ENCODE measurements around the gene MBLAC1.

MBLAC1 gene

DNA sequence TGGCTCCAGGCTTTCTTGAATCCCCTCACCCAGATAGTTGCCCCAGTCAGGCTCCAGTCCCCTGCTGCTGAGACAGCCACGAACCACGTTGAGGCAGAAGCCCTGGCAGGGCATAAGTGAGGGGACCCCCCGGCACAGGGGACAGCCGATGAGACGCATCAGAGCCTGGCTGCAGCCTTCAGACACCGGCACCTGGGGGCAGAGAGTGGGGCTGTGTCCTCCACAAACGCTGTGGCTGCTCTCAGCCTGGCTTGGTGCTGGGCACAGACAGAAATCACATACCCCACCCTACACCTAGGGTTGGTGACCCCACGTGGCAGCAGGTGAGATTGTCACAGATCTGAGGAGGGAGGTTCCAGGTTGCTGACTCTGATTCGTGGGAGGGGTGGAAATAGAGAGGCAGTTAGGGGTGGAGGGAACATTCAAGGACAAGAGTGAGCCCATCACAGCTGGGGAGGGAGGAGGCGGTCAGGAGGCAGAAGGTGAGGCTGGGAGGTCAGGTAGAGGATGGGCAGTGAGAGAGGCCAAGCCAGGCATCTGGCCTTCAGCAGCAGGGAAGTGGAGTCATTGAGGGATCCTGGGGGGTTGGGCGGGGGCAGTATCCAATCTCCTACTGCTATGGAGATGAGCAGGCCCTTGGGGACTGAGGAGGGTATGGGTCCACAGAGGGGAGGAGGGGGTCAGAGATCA, 47.2 kb downstream of the MBLAC1 start:
- DNase-seq (ENCODE audit: low spot score) = no peak

DNA sequence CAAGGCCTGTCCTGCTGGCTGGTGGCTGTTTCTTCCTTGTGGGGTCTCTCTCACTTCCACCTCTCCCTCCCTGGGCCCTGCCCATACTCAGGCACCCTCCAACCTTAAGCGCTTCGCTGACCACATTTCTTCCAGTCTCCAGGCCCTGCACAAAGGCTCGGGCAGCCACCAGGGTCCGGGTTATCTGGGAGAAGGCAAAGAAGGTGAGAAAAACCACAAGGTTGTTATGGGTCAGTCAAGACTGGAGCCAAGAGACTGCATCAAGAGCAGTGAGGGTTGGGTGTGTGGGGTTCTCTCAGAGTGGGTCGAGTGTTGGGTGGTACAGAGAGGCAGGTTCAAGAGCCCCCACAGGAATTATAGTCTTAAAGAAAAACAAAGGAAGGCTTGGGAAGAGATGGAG, 47.8 kb downstream of the MBLAC1 start:
- DNase-seq (ENCODE audit: low spot score) = no peak

DNA sequence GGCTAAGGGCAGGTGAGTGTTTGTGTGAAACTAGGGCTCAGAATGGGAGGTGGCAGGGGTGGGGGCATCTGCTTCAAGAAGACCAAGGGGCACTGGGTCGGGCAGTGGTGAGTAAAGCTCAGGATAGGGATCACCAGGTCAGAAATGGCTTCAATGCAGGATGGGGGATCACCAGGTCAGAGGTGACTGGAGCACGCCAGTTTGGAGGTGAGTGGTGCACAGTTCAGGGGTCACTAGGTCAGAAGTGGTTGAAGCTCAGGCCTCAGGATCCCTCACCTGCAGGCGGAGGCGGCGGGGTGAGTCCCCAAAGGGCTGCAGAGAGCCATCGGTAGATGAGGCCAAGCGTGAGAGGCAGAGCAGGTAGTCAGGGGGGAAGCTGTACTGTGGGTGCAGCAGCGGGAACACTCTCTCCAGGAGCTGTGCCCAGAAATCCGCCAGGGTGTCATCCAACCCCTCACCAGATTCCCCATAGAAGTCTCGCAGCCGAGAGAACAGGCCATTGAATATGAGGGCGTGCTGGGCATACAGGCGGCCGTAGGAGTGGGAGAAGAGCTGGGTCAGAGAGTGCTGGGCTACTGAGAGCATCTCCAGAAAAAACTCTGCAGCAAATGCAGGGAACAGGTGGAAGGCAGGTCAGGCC, 48.6 kb downstream of the MBLAC1 start:
- DNase-seq (ENCODE audit: low spot score) = no peak

DNA sequence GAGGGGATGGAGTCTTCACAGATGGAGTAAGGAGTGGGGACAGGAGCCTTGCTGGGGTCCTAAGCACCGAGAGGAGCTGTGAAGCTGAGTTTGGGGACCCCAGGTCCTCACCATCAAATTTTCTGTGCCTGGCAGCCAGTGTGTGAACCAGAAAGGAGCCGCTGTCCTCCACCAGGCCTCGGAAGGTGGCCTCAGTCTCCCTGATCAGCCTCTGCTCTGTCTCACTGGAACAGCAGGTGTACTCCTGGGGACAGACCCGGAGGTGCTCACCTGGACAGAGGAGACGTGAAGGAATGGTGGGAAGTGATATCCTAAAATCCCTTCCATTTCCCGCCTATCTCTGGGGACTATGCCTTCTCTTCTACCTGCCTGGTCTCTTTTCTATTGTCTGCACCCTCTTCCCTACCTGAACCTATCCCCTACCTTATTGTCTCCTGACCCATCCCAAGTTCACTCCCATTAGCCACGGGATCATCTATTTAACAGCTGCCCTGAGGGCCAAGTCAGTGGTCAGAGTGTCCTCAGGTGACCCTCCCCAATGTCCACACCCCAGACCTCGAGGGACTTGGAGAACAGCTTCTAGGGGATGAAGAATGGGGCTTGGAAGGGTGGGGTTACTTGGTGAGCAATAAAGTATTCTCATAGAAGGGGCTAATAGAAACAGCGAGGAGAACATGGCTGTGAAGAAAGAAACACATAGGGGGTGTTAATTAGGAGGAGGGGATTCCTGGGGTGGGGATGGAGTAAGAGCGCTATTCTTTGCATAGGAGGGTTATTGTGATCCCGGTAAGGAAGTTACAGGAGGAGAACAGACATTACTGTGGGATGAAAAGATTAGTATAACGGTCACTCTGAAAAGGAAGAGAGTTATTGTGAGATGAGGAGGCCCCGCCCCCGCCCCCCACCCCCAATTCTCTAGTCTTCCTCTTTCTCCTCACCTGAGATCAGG, 49.6 kb downstream of the MBLAC1 start:
- DNase-seq (ENCODE audit: low spot score) = no peak

DNA sequence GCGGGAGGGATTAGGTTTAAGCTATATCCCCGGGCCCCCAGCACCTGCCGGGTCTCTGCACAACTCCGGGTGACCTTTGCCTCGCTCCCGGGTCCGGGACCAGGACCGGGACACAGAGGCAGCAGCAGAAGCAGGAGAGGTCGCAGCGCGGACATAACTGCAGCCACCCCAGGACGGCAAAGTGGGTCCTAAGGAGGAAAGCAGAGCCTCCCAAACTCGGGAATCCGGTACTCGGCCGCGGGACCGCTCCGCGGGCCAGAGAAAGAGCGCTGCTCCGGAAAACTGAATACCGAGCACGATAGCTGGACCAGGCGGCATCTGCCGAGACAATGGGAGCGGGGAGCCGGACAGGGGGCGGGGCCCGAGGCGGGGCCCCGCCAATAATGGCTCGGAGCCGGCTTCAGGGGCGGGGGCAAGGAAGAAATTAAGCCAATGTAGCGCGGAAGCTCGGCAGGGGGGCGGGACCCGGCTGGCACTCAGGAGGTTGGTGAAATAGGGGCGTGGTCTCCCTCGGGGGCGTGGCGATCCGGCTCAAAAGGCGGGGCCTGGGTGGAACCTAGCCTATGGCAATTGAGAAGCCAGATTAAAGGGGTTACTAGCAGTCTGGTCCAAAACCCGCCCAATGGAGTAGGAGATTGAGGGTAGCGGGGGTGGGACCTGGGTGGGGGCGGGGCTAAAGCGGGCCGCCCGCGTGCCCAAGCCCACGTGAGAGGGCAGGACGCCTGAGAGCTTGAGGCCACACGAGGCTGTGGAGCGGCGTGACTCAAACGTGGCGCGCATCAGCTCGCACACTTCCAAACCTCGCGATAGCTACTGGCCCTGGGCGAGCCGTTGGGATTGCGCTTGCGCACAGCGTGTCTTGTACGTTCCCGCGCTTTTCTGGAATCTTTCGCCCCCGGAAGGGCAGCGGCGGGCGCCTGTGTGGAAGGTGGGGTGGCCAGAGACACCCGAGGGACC, 50.6 kb downstream of the MBLAC1 start, which contains the start of the genes GPC2 and STAG3:
TSS of gene GPC2 (minus strand) at position 337 of the 957 bp plus-strand sequence. CDS start at position 155, 182 bp downstream.
TSS of gene STAG3 (plus strand) at position 874 of the 957 bp plus-strand sequence. CDS start 2,639 bp downstream, outside the sequence.
- peak; percentile 96 for DNase-seq (ENCODE audit: low spot score)
